GM21360 (cell line): ENCODE results near the gene RHBDL1.
"Not testable (repeated sequence)": the region's sequence is repeated elsewhere in the genome, so short reads cannot be mapped to it uniquely, and the experiment has no call there.

Experiments used
- ATAC-seq: cut with Tn5 transposase; IDR thresholded peaks from one replicate; pipeline ENCODE4 v1.9.1; 2021; ENCODE audit warnings: mild to moderate bottlenecking, moderate library complexity; ENCODE audit not compliant: unreplicated experiment

Gene RHBDL1

DNA sequence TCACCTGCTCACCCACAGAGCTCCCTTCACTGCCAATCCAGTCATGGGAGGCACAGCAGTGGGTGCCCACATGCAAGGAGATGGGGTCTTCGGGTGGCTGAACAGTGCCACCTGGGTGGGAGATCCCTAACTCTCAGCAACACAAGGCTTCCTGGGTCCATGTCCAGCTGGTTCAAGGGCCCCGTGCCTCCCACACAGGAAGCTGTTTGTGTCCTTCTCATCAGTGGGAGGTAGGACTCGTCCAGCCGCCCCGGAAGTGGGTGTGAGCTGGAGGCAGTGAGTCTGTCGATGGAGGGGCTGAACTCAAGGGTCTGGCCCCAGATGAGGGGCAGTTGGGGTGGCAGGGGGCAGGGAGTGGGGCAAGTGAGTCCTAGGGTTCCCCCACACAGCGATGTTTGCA lies 28.6 kb downstream of the RHBDL1 start:
- no peak for ATAC-seq

DNA sequence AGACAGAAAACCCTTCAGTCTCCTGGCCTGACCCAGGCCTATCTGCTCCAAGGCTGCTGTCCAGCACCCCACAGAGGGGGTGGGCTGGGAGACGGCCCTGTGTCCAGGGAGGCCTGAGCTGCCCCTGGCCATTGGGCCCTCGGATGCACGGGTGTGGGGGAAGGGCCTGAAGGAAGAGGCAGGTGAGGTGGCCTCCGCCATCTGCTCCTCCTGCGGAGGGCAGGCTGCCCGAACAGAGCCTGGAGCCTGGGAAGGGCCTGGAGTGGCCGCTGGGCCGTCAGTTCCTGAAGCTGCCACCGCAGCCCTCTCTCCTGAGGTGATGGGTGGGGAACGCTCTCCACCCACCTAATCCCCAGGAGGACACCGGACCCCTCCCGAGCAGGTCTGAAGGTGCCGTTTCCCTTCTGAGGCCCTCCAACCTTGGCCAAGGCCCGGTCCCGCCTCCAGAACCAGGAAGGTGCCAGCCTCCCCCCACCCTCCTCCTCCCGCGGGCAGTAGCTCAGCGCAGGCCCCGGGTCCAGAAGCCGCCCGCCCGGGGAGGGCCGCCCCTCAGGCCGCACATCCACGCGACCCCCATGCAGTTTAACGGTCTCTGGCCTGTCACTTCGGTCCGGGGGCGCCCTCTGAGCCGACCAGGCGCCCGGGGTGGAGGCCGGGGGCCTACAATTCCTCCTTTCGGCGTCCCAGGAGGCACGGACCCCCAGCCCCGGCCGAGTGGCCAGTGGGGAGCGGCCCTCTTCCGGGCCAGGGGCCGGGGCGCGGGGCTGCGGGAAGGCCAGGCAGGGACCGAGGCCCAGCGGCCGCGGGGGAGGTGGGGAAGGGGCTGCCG lies 29.3 kb downstream of the RHBDL1 start:
- ATAC-seq: no peak

- no peak for ATAC-seq
These were observed 30.1 kb downstream of the RHBDL1 start, which contains the start of gene FBXL16 for GRCh38 chr16:705431-706188. TSS of gene FBXL16 (minus strand) at chr16:705801. CDS start at chr16:697405, 8,396 bp downstream.

GRCh38 chr16:706189-707061 lies 31.0 kb downstream of the RHBDL1 start:
- no peak for ATAC-seq

DNA sequence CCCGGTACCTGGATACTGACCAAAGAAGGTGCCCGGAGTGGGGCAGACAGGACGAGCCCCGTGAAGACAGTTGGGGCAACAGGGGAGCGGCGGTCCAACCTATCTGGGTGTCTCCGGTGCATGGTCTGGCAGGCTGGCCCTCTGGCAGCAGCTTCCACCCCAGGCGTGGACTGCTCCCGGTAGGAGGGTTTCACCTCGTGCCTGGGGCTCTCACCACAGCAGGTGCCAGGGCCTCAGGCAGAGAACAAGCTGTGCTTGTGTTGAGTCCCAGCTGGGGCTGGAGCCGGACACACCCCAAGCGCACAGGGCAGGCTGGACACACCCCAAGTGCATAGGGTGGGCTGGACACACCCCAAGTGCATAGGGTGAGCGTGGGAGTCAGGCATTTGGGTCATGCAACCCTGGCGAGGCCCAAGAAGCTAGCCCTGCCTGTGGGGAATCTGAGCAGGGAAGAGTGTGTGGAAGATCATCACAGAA lies 31.6 kb downstream of the RHBDL1 start:
- ATAC-seq: no peak

DNA sequence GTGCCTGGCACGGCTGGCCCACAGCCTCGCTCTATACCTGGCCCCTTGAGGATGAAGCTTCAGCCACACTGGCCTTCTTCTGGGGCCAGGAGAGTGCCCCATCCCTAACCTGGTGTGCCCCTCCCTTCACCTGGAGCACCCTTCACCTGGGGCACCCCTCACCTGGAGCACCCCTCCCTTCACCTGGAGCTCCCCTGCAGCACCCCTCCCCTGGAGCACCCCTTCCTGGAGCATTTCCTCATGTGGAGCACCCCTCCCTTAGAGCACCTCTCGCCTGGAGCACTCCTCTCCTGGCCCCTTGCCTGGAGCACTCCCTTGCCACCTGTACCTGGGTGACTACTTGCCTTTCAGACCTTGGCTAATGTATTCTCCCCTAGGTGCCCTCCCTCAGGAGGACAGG lies 32.5 kb downstream of the RHBDL1 start:
- ATAC-seq: no peak

- ATAC-seq: no peak
These were observed 33.5 kb downstream of the RHBDL1 start for GRCh38 chr16:708959-709358.

GRCh38 chr16:709566-710499 lies 34.4 kb downstream of the RHBDL1 start:
- no peak for ATAC-seq

- no peak for ATAC-seq
These were observed 35.1 kb downstream of the RHBDL1 start for GRCh38 chr16:710500-711075.

DNA sequence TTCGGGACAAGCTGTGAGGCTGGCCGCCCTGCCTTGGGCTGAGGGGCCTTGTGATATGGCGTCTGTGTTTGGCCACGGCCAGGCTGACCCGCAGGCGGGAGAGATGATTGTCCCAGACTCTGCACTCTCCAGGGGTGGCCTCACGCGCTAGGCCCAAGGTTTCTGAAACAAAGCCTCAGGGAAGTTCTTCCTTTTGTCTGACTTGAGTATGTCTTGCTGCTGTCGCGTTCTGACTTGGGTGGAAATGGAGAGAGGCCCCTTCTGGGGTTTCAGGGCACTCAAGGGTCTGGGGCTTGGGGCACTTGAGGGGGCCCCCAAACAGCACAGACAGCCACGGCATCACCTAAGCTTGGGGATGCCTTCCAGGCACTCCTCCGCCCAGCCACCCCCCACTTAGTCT lies 35.6 kb downstream of the RHBDL1 start:
- no peak for ATAC-seq

- no peak for ATAC-seq
These were observed 36.3 kb downstream of the RHBDL1 start for GRCh38 chr16:711548-712320.

DNA sequence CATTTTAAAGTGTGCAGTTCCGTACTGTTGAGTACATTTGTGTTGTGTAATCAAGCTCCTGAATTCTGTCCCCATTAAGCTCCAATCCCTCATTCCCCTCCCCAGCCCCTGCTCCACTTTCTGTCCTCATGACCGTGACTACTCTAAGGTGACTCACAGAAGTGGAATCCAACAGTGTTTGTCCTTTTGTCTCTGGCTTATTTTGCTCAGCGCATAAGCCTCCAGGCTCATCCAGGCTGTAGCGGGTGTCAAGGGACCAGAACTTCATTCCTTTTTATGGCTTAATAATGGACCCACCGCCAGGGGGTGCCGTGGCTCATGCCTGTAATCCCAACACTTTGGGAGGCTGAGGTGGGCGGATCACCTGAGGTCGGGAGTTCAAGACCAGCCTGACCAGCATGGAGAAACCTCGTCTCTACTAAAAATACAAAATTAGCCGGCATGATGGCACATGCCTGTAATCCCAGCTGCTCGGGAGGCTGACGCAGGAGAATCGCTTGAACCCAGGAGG lies 37.3 kb downstream of the RHBDL1 start:
- not testable (repeated sequence) for ATAC-seq

DNA sequence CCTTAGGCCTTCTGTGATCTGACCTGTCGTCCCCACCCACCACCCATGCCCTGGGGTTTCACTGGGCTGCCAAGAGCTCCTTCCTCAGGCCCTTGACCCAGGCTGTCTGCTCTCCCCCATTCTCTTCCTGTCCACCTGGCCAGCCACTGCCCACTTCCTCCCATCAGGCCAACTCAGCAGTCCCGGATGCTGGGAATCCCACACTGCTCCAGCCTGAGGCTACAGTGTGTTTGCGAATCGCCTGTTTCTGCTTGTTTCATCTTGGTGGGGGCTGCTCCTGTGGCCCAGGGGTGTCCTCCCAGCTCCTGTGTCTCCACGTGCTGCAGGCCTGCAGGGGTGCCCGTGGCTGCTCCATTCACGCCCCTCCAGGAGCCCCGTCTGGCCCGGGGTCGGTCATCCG lies 38.6 kb downstream of the RHBDL1 start:
- ATAC-seq: no peak

GRCh38 chr16:714558-715476 lies 39.3 kb downstream of the RHBDL1 start, which contains the start of gene METRN:
TSS of gene METRN (plus strand) at chr16:715118. CDS start at chr16:715290, 172 bp downstream.
- ATAC-seq: no peak

GRCh38 chr16:715477-716199 lies 40.2 kb downstream of the RHBDL1 start:
- no peak for ATAC-seq

- no peak for ATAC-seq
These were observed 40.7 kb downstream of the RHBDL1 start for GRCh38 chr16:716200-716568.
